ENCODE results near the gene ZNRF1.

The ZNRF1 gene

DNA sequence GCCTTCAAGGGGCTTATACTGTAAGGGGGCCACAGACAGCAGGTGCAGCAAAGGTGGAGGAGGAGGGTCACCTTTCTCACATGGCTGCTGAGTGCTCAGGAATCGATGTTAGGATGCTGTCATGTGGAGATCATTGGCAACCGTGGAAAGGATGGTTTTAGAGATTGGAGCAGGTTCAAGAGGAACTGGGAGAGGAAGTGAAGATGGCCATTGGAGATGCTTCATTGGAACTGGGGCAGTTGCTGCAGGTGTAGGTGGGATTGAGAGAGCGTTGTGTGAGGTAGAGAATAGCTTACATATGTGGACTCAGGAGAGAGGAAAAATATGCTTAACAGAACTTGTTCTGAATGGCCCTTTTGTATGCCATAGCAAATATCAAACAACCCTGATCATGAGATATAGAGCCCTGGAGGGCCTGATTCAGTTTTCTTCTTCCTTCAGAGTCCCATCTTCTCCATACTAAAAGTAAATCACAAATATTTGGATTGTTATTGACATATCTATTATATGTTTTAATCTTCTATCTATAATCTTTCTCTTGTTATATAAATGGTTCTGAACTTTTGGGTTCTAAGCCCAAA lies 77.0 kb downstream of the ZNRF1 start:
- Histone ChIP-seq H3K9me3 (ENCODE audit: low read depth, low read length) (no peaks in the 10 kb centered on the region), H3K36me3 (ENCODE audit: insufficient read depth, low read length) (no peaks in the 10 kb centered on the region), H3K4me3 (no peak overlapping the region), H3K27ac (no peak overlapping the region), H3K9ac (ENCODE audit: insufficient read length) (no peak overlapping the region)
- no peak for DNase-seq (ENCODE audit: low read depth, low spot score)
- TF ChIP-seq EZH2 (IDR thresholded peaks at IDR 0.05) (no peak), FOXP2 (optimal IDR thresholded peaks at IDR 0.05; ENCODE audit: control extremely low read depth, extremely low read length, insufficient read depth) (no peak), POLR2AphosphoS5 (IDR thresholded peaks at IDR 0.05; ENCODE audit: borderline replicate concordance, low read depth, low read length) (no peak)

GRCh38 chr16:75078886-75079285 lies 80.1 kb downstream of the ZNRF1 start:
- no peak for DNase-seq (ENCODE audit: low read depth, low spot score)
- TF ChIP-seq EZH2 (IDR thresholded peaks at IDR 0.05) (no peak), FOXP2 (optimal IDR thresholded peaks at IDR 0.05; ENCODE audit: control extremely low read depth, extremely low read length, insufficient read depth) (no peak), POLR2AphosphoS5 (IDR thresholded peaks at IDR 0.05; ENCODE audit: borderline replicate concordance, low read depth, low read length) (no peak)
- Histone ChIP-seq H3K9ac (ENCODE audit: insufficient read length) (no peak overlapping the region), H3K4me3 (no peak overlapping the region), H3K9me3 (ENCODE audit: low read depth, low read length) (no peaks in the 10 kb centered on the region), H3K27ac (no peak overlapping the region), H3K36me3 (ENCODE audit: insufficient read depth, low read length) (no peaks in the 10 kb centered on the region)

DNA sequence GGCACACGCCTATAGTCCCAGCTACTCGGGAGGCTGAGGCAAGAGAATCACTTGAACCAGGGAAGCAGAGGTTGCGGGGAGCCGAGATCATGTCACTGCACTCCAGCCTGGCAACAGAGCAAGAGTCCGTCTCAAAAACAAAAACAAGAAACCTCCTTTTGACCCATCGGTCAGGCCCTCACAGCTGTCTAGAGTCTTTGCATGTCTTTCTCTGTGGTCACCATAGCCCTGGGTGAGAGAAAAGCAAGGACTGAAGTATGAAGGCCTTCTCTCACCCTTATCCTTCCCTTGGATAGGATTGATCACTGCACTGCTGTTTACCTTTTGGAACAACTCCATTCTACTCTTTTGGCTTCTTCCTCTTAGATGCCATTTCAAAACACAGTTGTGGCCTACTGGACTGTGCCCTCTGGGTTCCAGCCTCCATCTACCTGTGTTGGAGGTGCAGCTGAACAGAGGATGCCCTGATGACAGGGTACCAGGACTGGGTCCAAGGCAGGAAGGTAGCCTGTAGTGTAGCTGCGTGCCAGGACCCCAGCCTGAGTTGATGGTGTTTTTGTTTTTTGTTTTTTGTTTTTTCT lies 80.6 kb downstream of the ZNRF1 start:
- DNase-seq (ENCODE audit: low read depth, low spot score), result no peak
- Histone ChIP-seq H3K36me3 (ENCODE audit: insufficient read depth, low read length) (no peaks in the 10 kb centered on the region), H3K4me3 (no peak overlapping the region), H3K27ac (no peak overlapping the region), H3K9me3 (ENCODE audit: low read depth, low read length) (no peaks in the 10 kb centered on the region), H3K9ac (ENCODE audit: insufficient read length) (no peak overlapping the region)
- TF ChIP-seq POLR2AphosphoS5 (IDR thresholded peaks at IDR 0.05; ENCODE audit: borderline replicate concordance, low read depth, low read length) (no peak), EZH2 (IDR thresholded peaks at IDR 0.05) (no peak), FOXP2 (optimal IDR thresholded peaks at IDR 0.05; ENCODE audit: control extremely low read depth, extremely low read length, insufficient read depth) (no peak)

- TF ChIP-seq POLR2AphosphoS5 (IDR thresholded peaks at IDR 0.05; ENCODE audit: borderline replicate concordance, low read depth, low read length) (no peak), EZH2 (IDR thresholded peaks at IDR 0.05) (no peak), FOXP2 (optimal IDR thresholded peaks at IDR 0.05; ENCODE audit: control extremely low read depth, extremely low read length, insufficient read depth) (no peak)
- Histone ChIP-seq H3K36me3 (ENCODE audit: insufficient read depth, low read length) (no peaks in the 10 kb centered on the region), H3K4me3 (no peak overlapping the region), H3K9ac (ENCODE audit: insufficient read length) (no peak overlapping the region), H3K9me3 (ENCODE audit: low read depth, low read length) (no peaks in the 10 kb centered on the region), H3K27ac (no peak overlapping the region)
- no peak for DNase-seq (ENCODE audit: low read depth, low spot score)
These were observed 81.6 kb downstream of the ZNRF1 start for GRCh38 chr16:75080205-75081029.

GRCh38 chr16:75081179-75081859 lies 82.5 kb downstream of the ZNRF1 start:
- no peak overlapping the region for H3K27ac ChIP-seq
- no peaks in the 10 kb centered on the region for H3K36me3 ChIP-seq (ENCODE audit: insufficient read depth, low read length)
- H3K9me3 ChIP-seq (ENCODE audit: low read depth, low read length), result no peaks in the 10 kb centered on the region
- H3K4me3 ChIP-seq, result no peak overlapping the region
- no peak for DNase-seq (ENCODE audit: low read depth, low spot score)
- no peak overlapping the region for H3K9ac ChIP-seq (ENCODE audit: insufficient read length)
- TF ChIP-seq FOXP2 (optimal IDR thresholded peaks at IDR 0.05; ENCODE audit: control extremely low read depth, extremely low read length, insufficient read depth) (no peak), EZH2 (IDR thresholded peaks at IDR 0.05) (no peak), POLR2AphosphoS5 (IDR thresholded peaks at IDR 0.05; ENCODE audit: borderline replicate concordance, low read depth, low read length) (no peak)

DNA sequence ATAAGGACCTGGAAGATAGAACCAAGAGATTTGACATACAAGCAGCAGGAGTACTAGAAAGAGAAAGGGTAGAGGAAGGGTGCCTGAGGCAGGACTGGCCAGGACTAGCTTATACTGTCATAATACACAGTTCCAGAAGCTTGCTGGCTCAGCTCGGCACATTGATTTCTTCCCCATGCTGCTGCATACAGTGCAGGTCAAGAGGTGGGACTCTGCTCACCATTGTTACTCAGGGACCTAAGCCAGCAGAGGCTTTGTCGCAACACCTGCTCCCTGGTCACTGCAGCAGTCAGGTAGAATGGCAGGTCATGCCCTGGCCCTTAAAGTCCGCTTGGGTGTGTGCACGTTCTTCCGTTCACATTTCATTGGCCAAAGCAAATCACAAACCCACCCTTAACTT lies 85.0 kb downstream of the ZNRF1 start:
- no peak for DNase-seq (ENCODE audit: low read depth, low spot score)
- Histone ChIP-seq H3K9me3 (ENCODE audit: low read depth, low read length) (no peaks in the 10 kb centered on the region), H3K9ac (ENCODE audit: insufficient read length) (no peak overlapping the region), H3K4me3 (no peak overlapping the region), H3K27ac (no peak overlapping the region), H3K36me3 (ENCODE audit: insufficient read depth, low read length) (no peaks in the 10 kb centered on the region)
- TF ChIP-seq EZH2 (IDR thresholded peaks at IDR 0.05), result no peak
- TF ChIP-seq POLR2AphosphoS5 (IDR thresholded peaks at IDR 0.05; ENCODE audit: borderline replicate concordance, low read depth, low read length), result no peak
- no peak for TF ChIP-seq FOXP2 (optimal IDR thresholded peaks at IDR 0.05; ENCODE audit: control extremely low read depth, extremely low read length, insufficient read depth)

DNA sequence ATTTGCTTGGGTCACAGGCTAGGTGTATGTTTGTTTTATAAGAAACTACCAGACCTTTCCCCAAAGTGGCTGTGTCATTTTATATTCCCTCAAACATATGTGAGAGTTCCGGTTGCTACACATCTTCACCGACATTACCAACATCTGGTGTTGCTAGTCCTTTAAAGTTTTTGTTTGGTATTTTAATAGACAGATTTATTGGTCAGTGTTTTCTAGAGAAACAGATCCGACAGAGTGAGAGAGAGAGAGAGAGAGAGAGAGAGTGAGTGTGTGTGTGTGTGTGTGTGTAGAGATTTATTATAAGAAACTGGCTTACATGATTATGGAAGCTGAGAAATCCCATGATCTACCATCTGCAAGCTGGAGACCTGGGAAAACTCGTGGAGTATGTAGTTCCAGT lies 86.7 kb downstream of the ZNRF1 start:
- Histone ChIP-seq H3K36me3 (ENCODE audit: insufficient read depth, low read length) (no peaks in the 10 kb centered on the region), H3K9me3 (ENCODE audit: low read depth, low read length) (no peaks in the 10 kb centered on the region), H3K9ac (ENCODE audit: insufficient read length) (no peak overlapping the region), H3K4me3 (no peak overlapping the region), H3K27ac (no peak overlapping the region)
- no peak for TF ChIP-seq EZH2 (IDR thresholded peaks at IDR 0.05)
- no peak for TF ChIP-seq POLR2AphosphoS5 (IDR thresholded peaks at IDR 0.05; ENCODE audit: borderline replicate concordance, low read depth, low read length)
- TF ChIP-seq FOXP2 (optimal IDR thresholded peaks at IDR 0.05; ENCODE audit: control extremely low read depth, extremely low read length, insufficient read depth), result no peak
- no peak for DNase-seq (ENCODE audit: low read depth, low spot score)

DNA sequence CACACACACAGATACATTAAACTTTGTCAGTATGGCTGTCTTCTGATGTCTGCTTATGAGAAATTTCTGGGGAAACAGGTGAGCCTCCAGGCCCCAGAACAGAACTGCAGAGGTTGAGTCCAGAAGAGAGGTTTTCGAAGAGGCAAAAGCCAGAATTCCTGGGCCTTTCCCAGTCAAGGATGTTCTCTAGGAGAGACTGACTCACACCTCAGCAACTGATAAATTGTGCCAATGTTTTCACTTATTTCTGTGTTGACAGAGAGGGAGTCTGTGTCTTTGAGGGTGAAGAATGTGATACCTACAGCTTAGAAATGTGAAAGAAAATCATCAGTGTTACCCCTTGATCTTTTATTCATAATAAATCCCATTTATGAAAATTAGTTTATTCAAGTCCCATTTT lies 87.5 kb downstream of the ZNRF1 start:
- TF ChIP-seq POLR2AphosphoS5 (IDR thresholded peaks at IDR 0.05; ENCODE audit: borderline replicate concordance, low read depth, low read length), result no peak
- no peak for DNase-seq (ENCODE audit: low read depth, low spot score)
- Histone ChIP-seq H3K9me3 (ENCODE audit: low read depth, low read length) (no peaks in the 10 kb centered on the region), H3K9ac (ENCODE audit: insufficient read length) (no peak overlapping the region), H3K36me3 (ENCODE audit: insufficient read depth, low read length) (no peaks in the 10 kb centered on the region), H3K4me3 (no peak overlapping the region), H3K27ac (no peak overlapping the region)
